ENCODE measurements around the gene RUSC1. TPM values are rescaled to one million over a fixed set of nuclear protein-coding genes. Genes with fewer than 3 reads are reported as not detected.

The RUSC1 gene
- total RNA-seq, 2 donors from 2014 or later: 74.5 to 83.8 TPM

GRCh38 chr1:155293086-155293749, 27.5 kb upstream of the RUSC1 start:
- H3K36me3 ChIP-seq (ENCODE audit: control insufficient read depth, insufficient read depth, low read length): no peaks in the 10 kb centered on the region

GRCh38 chr1:155294520-155295182, 26.0 kb upstream of the RUSC1 start:
- no peak for TF ChIP-seq CTCF (conservative IDR thresholded peaks at IDR 0.05)
- H3K4me1 Mint-ChIP-seq: peaks cover 8% of the 10 kb centered on the region
- H3K36me3 ChIP-seq (ENCODE audit: control insufficient read depth, insufficient read depth, low read length): no peaks in the 10 kb centered on the region
- H3K4me3 ChIP-seq (ENCODE audit: low read length): peak overlapping the region; percentile 77
- H3K36me3 Mint-ChIP-seq (ENCODE audit: low read depth): no peaks in the 10 kb centered on the region
- no peak overlapping the region for H3K27ac Mint-ChIP-seq
- H3K27me3 Mint-ChIP-seq (ENCODE audit: insufficient read depth): peaks cover 50% of the 10 kb centered on the region
- H3K9me3 ChIP-seq (ENCODE audit: control insufficient read depth, low read length): no peaks in the 10 kb centered on the region
- DNase-seq: peak; percentile 59
- H3K27me3 ChIP-seq (ENCODE audit: control insufficient read depth, insufficient read depth, low read length, poor library complexity, severe bottlenecking): peaks cover 43% of the 10 kb centered on the region
- peak overlapping the region; percentile 49 for H3K4me3 Mint-ChIP-seq
- 51 to 73% methylated on average over 28 to 46 of the region's 46 CpGs for WGBS, 2 experiments (ENCODE audit: insufficient coverage in 1 of 2, insufficient read length in 1 of 2)
- H3K4me1 ChIP-seq (ENCODE audit: control insufficient read depth, insufficient read depth, low read length): no peaks in the 10 kb centered on the region
- H3K9ac ChIP-seq (ENCODE audit: extremely low read depth, low read length, poor library complexity, severe bottlenecking): no peak overlapping the region
- H3K9me3 Mint-ChIP-seq: no peaks in the 10 kb centered on the region
- H3K27ac ChIP-seq (ENCODE audit: low read depth, low read length): no peak overlapping the region

More at GRCh38 chr1:155293086-155293749, 27.5 kb upstream of the RUSC1 start:
- Mint-ChIP-seq H3K4me3 (no peak overlapping the region), H3K27ac (no peak overlapping the region), H3K36me3 (ENCODE audit: low read depth) (no peaks in the 10 kb centered on the region), H3K27me3 (ENCODE audit: insufficient read depth) (peaks cover 50% of the 10 kb centered on the region), H3K4me1 (peaks cover 8% of the 10 kb centered on the region), H3K9me3 (no peaks in the 10 kb centered on the region)
- DNase-seq: no peak
- peaks cover 43% of the 10 kb centered on the region for H3K27me3 ChIP-seq (ENCODE audit: control insufficient read depth, insufficient read depth, low read length, poor library complexity, severe bottlenecking)
- H3K4me3 ChIP-seq (ENCODE audit: low read length): no peak overlapping the region
- H3K9ac ChIP-seq (ENCODE audit: extremely low read depth, low read length, poor library complexity, severe bottlenecking): no peak overlapping the region
- no peaks in the 10 kb centered on the region for H3K4me1 ChIP-seq (ENCODE audit: control insufficient read depth, insufficient read depth, low read length)
- H3K9me3 ChIP-seq (ENCODE audit: control insufficient read depth, low read length): no peaks in the 10 kb centered on the region
- no peak overlapping the region for H3K27ac ChIP-seq (ENCODE audit: low read depth, low read length)
- TF ChIP-seq CTCF (conservative IDR thresholded peaks at IDR 0.05): no peak
- WGBS, 2 experiments (ENCODE audit: insufficient coverage in 1 of 2, insufficient read length in 1 of 2): 90 to 93% methylated on average over 17 of the region's 17 CpGs

GRCh38 chr1:155295183-155295941, 25.3 kb upstream of the RUSC1 start:
- Mint-ChIP-seq H3K36me3 (ENCODE audit: low read depth) (no peaks in the 10 kb centered on the region), H3K27me3 (ENCODE audit: insufficient read depth) (peaks cover 50% of the 10 kb centered on the region), H3K4me1 (peaks cover 8% of the 10 kb centered on the region), H3K9me3 (no peaks in the 10 kb centered on the region), H3K4me3 (peak overlapping the region; percentile 49), H3K27ac (no peak overlapping the region)
- Histone ChIP-seq H3K9me3 (ENCODE audit: control insufficient read depth, low read length) (no peaks in the 10 kb centered on the region), H3K4me3 (ENCODE audit: low read length) (peak overlapping the region; percentile 77), H3K36me3 (ENCODE audit: control insufficient read depth, insufficient read depth, low read length) (no peaks in the 10 kb centered on the region), H3K9ac (ENCODE audit: extremely low read depth, low read length, poor library complexity, severe bottlenecking) (no peak overlapping the region), H3K4me1 (ENCODE audit: control insufficient read depth, insufficient read depth, low read length) (no peaks in the 10 kb centered on the region), H3K27me3 (ENCODE audit: control insufficient read depth, insufficient read depth, low read length, poor library complexity, severe bottlenecking) (peaks cover 43% of the 10 kb centered on the region), H3K27ac (ENCODE audit: low read depth, low read length) (no peak overlapping the region)
- peak; percentile 75 for DNase-seq
- no peak for TF ChIP-seq CTCF (conservative IDR thresholded peaks at IDR 0.05)
- 15 to 29% methylated on average over 11 to 47 of the region's 47 CpGs for WGBS, 2 experiments (ENCODE audit: insufficient coverage in 1 of 2, insufficient read length in 1 of 2)

All from endodermal cell (in vitro differentiated cells).